ENCODE results near the gene FBP1.
"Not testable (repeated sequence)": the region's sequence is repeated elsewhere in the genome, so short reads cannot be mapped to it uniquely, and the experiment has no call there.

Gene FBP1

DNA sequence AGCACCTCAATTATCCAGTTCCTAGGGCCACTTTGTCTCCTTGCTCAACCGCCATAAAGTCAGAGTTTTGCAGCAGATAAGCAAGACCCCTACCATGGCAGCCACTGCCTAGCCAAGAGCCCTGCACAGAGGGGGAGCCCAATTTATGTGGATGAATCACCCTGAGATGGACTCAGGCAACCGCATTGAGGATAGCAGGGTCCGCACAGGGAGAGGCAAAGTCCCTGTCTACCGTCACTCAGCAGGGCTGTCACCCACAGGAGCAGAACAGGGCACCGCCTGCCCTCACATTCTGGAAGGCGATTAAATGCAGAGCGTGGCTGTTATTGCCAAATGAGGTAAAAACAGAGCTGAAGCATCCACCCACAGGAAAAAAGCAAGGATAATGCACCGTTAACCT lies 47.4 kb downstream of the FBP1 start:
- Histone ChIP-seq H3K4ac (ENCODE audit: low read depth, low read length) (no peak overlapping the region), H3K18ac (ENCODE audit: low read length) (no peak overlapping the region), H3K27me3 (ENCODE audit: insufficient read depth, low read length, poor library complexity) (no peaks in the 10 kb centered on the region), H3K4me2 (ENCODE audit: low read length) (no peak overlapping the region), H3K27ac (ENCODE audit: low read depth, low read length) (no peak overlapping the region), H3K4me1 (ENCODE audit: control insufficient read depth, low read depth, low read length) (no peaks in the 10 kb centered on the region), H3K79me1 (ENCODE audit: low read length) (no peaks in the 10 kb centered on the region), H2BK5ac (ENCODE audit: low read length) (no peak overlapping the region), H2BK120ac (ENCODE audit: low read depth, low read length) (no peak overlapping the region), H3K23ac (ENCODE audit: low read length) (no peak overlapping the region), H3K36me3 (ENCODE audit: control insufficient read depth, insufficient read depth, low read length) (no peaks in the 10 kb centered on the region), H2AK5ac (ENCODE audit: low read length) (no peak overlapping the region), H3K79me2 (ENCODE audit: control insufficient read depth, insufficient read depth, low read length) (no peaks in the 10 kb centered on the region), H4K5ac (ENCODE audit: low read length) (no peak overlapping the region), H3K4me3 (ENCODE audit: low read length) (no peak overlapping the region), H4K8ac (ENCODE audit: low read depth, low read length) (no peak overlapping the region), H3K56ac (ENCODE audit: low read length) (no peak overlapping the region), H3K9ac (ENCODE audit: low read length) (no peak overlapping the region), H2BK15ac (replicated peaks; ENCODE audit: low read depth) (no peak overlapping the region)
- WGBS (ENCODE audit: extremely low coverage, insufficient coverage, low lambda C conversion rate): no CpG with 5 or more reads among the region's 8 CpGs
- DNase-seq: no peak

DNA sequence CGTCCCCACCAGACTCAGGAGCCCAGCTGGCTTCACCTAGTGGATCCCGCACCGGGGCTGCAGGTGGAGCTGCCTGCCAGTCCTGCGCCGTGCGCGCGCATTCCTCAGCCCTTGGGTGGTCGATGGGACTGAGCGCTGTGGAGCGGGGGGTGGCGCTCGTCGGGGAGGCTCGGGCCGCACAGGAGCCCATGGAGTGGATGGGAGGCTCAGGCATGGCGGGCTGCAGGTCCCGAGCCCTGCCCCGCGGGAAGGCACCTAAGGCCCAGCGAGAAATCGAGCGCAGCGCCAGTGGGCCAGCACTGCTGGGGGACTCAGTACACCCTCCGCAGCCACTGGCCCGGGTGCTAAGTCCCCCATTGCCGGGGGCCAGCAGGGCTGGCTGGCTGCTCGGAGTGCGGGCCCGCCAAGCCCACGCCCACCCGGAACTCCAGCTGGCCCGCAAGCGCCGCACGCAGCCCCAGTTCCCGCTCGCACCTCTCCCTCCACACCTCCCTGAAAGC lies 48.2 kb downstream of the FBP1 start:
- H3K9ac ChIP-seq (ENCODE audit: low read length); H3K23ac ChIP-seq (ENCODE audit: low read length); H3K36me3 ChIP-seq (ENCODE audit: control insufficient read depth, insufficient read depth, low read length); H3K18ac ChIP-seq (ENCODE audit: low read length); H2BK5ac ChIP-seq (ENCODE audit: low read length); DNase-seq; H4K8ac ChIP-seq (ENCODE audit: low read depth, low read length); H3K4me2 ChIP-seq (ENCODE audit: low read length); H3K4me1 ChIP-seq (ENCODE audit: control insufficient read depth, low read depth, low read length); H3K4me3 ChIP-seq (ENCODE audit: low read length); H2BK15ac ChIP-seq (replicated peaks; ENCODE audit: low read depth); H3K56ac ChIP-seq (ENCODE audit: low read length); H2BK120ac ChIP-seq (ENCODE audit: low read depth, low read length); H3K79me2 ChIP-seq (ENCODE audit: control insufficient read depth, insufficient read depth, low read length); H4K5ac ChIP-seq (ENCODE audit: low read length); H3K27ac ChIP-seq (ENCODE audit: low read depth, low read length); H3K27me3 ChIP-seq (ENCODE audit: insufficient read depth, low read length, poor library complexity); H3K79me1 ChIP-seq (ENCODE audit: low read length); H3K4ac ChIP-seq (ENCODE audit: low read depth, low read length); H2AK5ac ChIP-seq (ENCODE audit: low read length): not testable (repeated sequence)
- WGBS (ENCODE audit: extremely low coverage, insufficient coverage, low lambda C conversion rate): no CpG with 5 or more reads among the region's 38 CpGs

DNA sequence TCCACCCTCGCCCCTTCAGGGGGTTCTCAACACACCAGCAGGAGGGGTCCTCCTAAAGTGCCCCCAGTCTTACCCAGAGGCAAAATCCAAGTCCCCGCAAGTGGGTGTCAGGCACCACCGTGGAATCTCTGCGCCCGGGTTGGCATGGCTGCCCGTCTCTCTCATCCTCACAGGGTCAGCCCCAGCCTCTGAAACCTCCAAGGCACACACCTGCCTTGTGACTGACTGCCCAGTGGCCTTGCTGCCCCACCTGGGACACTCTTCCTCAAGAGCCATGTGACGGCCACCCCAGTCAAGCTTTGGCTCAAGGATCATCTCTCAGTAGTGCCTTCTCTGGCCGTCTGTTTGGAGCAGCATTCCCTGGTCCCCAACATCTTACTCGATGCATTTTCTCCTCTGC lies 50.6 kb downstream of the FBP1 start:
- Histone ChIP-seq H3K23ac (ENCODE audit: low read length) (no peak overlapping the region), H4K5ac (ENCODE audit: low read length) (no peak overlapping the region), H3K4me1 (ENCODE audit: control insufficient read depth, low read depth, low read length) (no peaks in the 10 kb centered on the region), H3K79me1 (ENCODE audit: low read length) (no peaks in the 10 kb centered on the region), H3K79me2 (ENCODE audit: control insufficient read depth, insufficient read depth, low read length) (no peaks in the 10 kb centered on the region), H3K27ac (ENCODE audit: low read depth, low read length) (no peak overlapping the region), H3K27me3 (ENCODE audit: insufficient read depth, low read length, poor library complexity) (peaks cover 2% of the 10 kb centered on the region), H3K4ac (ENCODE audit: low read depth, low read length) (no peak overlapping the region), H2AK5ac (ENCODE audit: low read length) (no peak overlapping the region), H3K36me3 (ENCODE audit: control insufficient read depth, insufficient read depth, low read length) (no peaks in the 10 kb centered on the region), H3K4me2 (ENCODE audit: low read length) (no peak overlapping the region), H2BK15ac (replicated peaks; ENCODE audit: low read depth) (no peak overlapping the region), H3K56ac (ENCODE audit: low read length) (no peak overlapping the region), H4K8ac (ENCODE audit: low read depth, low read length) (no peak overlapping the region), H2BK5ac (ENCODE audit: low read length) (no peak overlapping the region), H3K9ac (ENCODE audit: low read length) (no peak overlapping the region), H3K4me3 (ENCODE audit: low read length) (no peak overlapping the region), H3K18ac (ENCODE audit: low read length) (no peak overlapping the region), H2BK120ac (ENCODE audit: low read depth, low read length) (no peak overlapping the region)
- WGBS (ENCODE audit: extremely low coverage, insufficient coverage, low lambda C conversion rate): no CpG with 5 or more reads among the region's 9 CpGs
- DNase-seq: no peak

GRCh38 chr9:94586814-94587213 lies 52.5 kb downstream of the FBP1 start:
- no peak overlapping the region for H2BK15ac ChIP-seq (replicated peaks; ENCODE audit: low read depth)
- no peak overlapping the region for H3K18ac ChIP-seq (ENCODE audit: low read length)
- no peak overlapping the region for H3K4me3 ChIP-seq (ENCODE audit: low read length)
- H3K56ac ChIP-seq (ENCODE audit: low read length): no peak overlapping the region
- H3K4me1 ChIP-seq (ENCODE audit: control insufficient read depth, low read depth, low read length): no peaks in the 10 kb centered on the region
- DNase-seq: no peak
- no peaks in the 10 kb centered on the region for H3K79me1 ChIP-seq (ENCODE audit: low read length)
- no peaks in the 10 kb centered on the region for H3K36me3 ChIP-seq (ENCODE audit: control insufficient read depth, insufficient read depth, low read length)
- H3K23ac ChIP-seq (ENCODE audit: low read length): no peak overlapping the region
- peaks cover 2% of the 10 kb centered on the region for H3K27me3 ChIP-seq (ENCODE audit: insufficient read depth, low read length, poor library complexity)
- no peak overlapping the region for H4K8ac ChIP-seq (ENCODE audit: low read depth, low read length)
- no peaks in the 10 kb centered on the region for H3K79me2 ChIP-seq (ENCODE audit: control insufficient read depth, insufficient read depth, low read length)
- H3K27ac ChIP-seq (ENCODE audit: low read depth, low read length): no peak overlapping the region
- no peak overlapping the region for H3K9ac ChIP-seq (ENCODE audit: low read length)
- H2AK5ac ChIP-seq (ENCODE audit: low read length): no peak overlapping the region
- no peak overlapping the region for H3K4ac ChIP-seq (ENCODE audit: low read depth, low read length)
- H2BK120ac ChIP-seq (ENCODE audit: low read depth, low read length): no peak overlapping the region
- no CpG with 5 or more reads among the region's 9 CpGs for WGBS (ENCODE audit: extremely low coverage, insufficient coverage, low lambda C conversion rate)
- no peak overlapping the region for H4K5ac ChIP-seq (ENCODE audit: low read length)
- no peak overlapping the region for H2BK5ac ChIP-seq (ENCODE audit: low read length)
- no peak overlapping the region for H3K4me2 ChIP-seq (ENCODE audit: low read length)

DNA sequence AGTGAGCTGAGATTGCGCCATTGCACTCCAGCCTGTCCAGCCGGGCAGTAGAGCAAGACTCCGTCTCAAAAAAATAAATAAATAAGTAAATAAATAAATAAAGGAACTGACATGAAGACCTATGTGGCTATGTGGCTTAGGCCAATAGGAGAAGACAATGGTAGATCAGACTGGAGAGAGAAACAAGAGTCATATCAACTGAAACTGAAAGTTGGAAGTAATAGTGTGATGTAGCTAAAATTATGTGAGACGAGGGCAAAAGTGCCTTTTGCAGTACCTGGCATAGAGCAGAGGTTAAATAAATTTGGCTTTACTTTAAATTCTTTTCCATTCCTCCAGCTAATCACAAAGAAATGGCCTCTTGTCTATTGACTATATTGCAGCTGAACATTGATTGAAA lies 53.0 kb downstream of the FBP1 start:
- Histone ChIP-seq H3K27me3 (ENCODE audit: insufficient read depth, low read length, poor library complexity) (peaks cover 2% of the 10 kb centered on the region), H3K56ac (ENCODE audit: low read length) (no peak overlapping the region), H4K8ac (ENCODE audit: low read depth, low read length) (no peak overlapping the region), H2BK120ac (ENCODE audit: low read depth, low read length) (no peak overlapping the region), H3K23ac (ENCODE audit: low read length) (no peak overlapping the region), H3K27ac (ENCODE audit: low read depth, low read length) (no peak overlapping the region), H2BK5ac (ENCODE audit: low read length) (no peak overlapping the region), H3K79me1 (ENCODE audit: low read length) (no peaks in the 10 kb centered on the region), H2BK15ac (replicated peaks; ENCODE audit: low read depth) (no peak overlapping the region), H3K18ac (ENCODE audit: low read length) (no peak overlapping the region), H3K4me3 (ENCODE audit: low read length) (no peak overlapping the region), H3K79me2 (ENCODE audit: control insufficient read depth, insufficient read depth, low read length) (no peaks in the 10 kb centered on the region), H3K4ac (ENCODE audit: low read depth, low read length) (no peak overlapping the region), H3K9ac (ENCODE audit: low read length) (no peak overlapping the region), H2AK5ac (ENCODE audit: low read length) (no peak overlapping the region), H4K5ac (ENCODE audit: low read length) (no peak overlapping the region), H3K4me1 (ENCODE audit: control insufficient read depth, low read depth, low read length) (no peaks in the 10 kb centered on the region), H3K4me2 (ENCODE audit: low read length) (no peak overlapping the region), H3K36me3 (ENCODE audit: control insufficient read depth, insufficient read depth, low read length) (no peaks in the 10 kb centered on the region)
- no CpG with 5 or more reads among the region's 4 CpGs for WGBS (ENCODE audit: extremely low coverage, insufficient coverage, low lambda C conversion rate)
- DNase-seq: no peak

- Histone ChIP-seq H3K27ac (ENCODE audit: low read depth, low read length) (no peak overlapping the region), H3K18ac (ENCODE audit: low read length) (no peak overlapping the region), H3K27me3 (ENCODE audit: insufficient read depth, low read length, poor library complexity) (peaks cover 2% of the 10 kb centered on the region), H3K9ac (ENCODE audit: low read length) (no peak overlapping the region), H2BK15ac (replicated peaks; ENCODE audit: low read depth) (no peak overlapping the region), H3K79me2 (ENCODE audit: control insufficient read depth, insufficient read depth, low read length) (no peaks in the 10 kb centered on the region), H2BK5ac (ENCODE audit: low read length) (no peak overlapping the region), H3K36me3 (ENCODE audit: control insufficient read depth, insufficient read depth, low read length) (no peaks in the 10 kb centered on the region), H4K8ac (ENCODE audit: low read depth, low read length) (no peak overlapping the region), H3K4me1 (ENCODE audit: control insufficient read depth, low read depth, low read length) (no peaks in the 10 kb centered on the region), H3K4ac (ENCODE audit: low read depth, low read length) (no peak overlapping the region), H3K4me2 (ENCODE audit: low read length) (no peak overlapping the region), H3K4me3 (ENCODE audit: low read length) (no peak overlapping the region), H3K56ac (ENCODE audit: low read length) (no peak overlapping the region), H2AK5ac (ENCODE audit: low read length) (no peak overlapping the region), H3K79me1 (ENCODE audit: low read length) (no peaks in the 10 kb centered on the region), H3K23ac (ENCODE audit: low read length) (no peak overlapping the region), H4K5ac (ENCODE audit: low read length) (no peak overlapping the region), H2BK120ac (ENCODE audit: low read depth, low read length) (no peak overlapping the region)
- no peak for DNase-seq
- WGBS (ENCODE audit: extremely low coverage, insufficient coverage, low lambda C conversion rate): no CpG with 5 or more reads among the region's 6 CpGs
These were observed 54.8 kb downstream of the FBP1 start for GRCh38 chr9:94584555-94584954.

Measured in mesendoderm (in vitro differentiated cells).